IPS-18c (cell line): ENCODE measurements around the gene ERI3.

Source experiments
- H3K4me3 ChIP-seq: 2 replicates; pipeline ENCODE4 v1.7.0; 2013; ENCODE audit warnings: low read depth, mild to moderate bottlenecking, low read length, moderate library complexity; ENCODE audit not compliant: insufficient read depth
- H3K9me3 ChIP-seq: one replicate; pipeline ENCODE4 v1.6.1; 2013; ENCODE audit warnings: mild to moderate bottlenecking, low read length, moderate library complexity; ENCODE audit not compliant: control insufficient read depth, insufficient read depth

ERI3 gene

GRCh38 chr1:44238660-44239059 lies 116.4 kb downstream of the ERI3 start:
- H3K9me3 ChIP-seq: no peaks in the 10 kb centered on the region
- no peak overlapping the region for H3K4me3 ChIP-seq

GRCh38 chr1:44237721-44238457 lies 117.2 kb downstream of the ERI3 start:
- peak overlapping the region; percentile 2 for H3K4me3 ChIP-seq
- H3K9me3 ChIP-seq: no peaks in the 10 kb centered on the region

DNA sequence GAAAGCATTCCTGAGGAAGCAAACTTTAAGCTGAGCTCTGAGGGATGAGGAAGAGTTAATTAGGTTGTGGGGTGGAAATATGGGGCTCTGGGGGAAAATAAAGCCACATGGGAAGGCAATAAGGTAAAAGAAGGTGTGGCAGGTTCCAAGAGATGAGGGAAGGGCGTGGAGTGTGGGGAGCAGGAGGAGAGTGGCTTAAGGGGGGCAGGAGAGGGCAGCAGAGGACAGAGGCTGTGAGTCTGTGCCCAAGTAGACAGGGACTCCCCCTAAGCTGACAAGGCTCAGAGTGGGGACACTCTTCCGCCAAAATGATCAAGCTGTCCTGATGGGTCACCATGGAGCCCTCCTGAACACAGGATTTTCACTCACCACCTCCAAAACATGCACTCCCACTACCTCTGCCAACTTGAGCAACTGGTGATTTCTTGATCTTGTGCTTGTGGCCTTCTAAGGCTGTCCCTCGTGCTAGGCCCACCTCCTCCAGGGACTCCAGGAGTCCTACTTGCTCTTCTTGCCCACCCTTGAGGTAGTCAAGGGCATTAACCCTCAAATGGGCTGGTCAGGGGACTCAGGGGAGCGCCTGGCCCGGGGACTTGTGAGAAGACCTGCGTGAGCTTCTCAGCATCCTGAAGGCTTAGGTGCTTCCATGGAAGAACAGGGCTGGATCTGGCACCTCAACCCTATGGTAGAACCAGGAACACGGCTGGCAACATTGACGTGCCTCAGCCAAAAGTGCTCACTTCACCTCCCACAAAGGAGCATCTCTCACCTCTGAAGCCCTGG lies 118.4 kb downstream of the ERI3 start:
- Histone ChIP-seq H3K9me3 (no peaks in the 10 kb centered on the region), H3K4me3 (no peak overlapping the region)

GRCh38 chr1:44235808-44236207 lies 119.2 kb downstream of the ERI3 start:
- Histone ChIP-seq H3K9me3 (no peaks in the 10 kb centered on the region), H3K4me3 (no peak overlapping the region)

DNA sequence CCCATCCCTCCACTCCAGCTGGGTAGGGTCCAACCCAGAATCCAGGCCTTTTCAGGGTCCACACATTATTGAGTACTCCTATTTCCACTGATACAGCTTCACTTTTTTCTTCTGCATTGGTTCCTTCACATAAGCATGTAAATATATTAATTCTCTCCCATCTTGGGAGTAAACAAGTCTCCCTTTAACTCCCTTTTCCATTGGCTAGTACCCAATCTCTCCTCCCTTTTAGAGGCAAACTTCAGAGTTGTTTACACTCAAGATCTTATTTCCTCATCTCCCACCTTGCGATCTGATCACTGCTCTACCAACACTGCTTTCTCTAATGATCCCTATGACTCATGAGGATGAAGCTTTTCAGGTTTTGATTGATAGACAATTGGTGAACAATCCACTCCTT lies 121.5 kb downstream of the ERI3 start:
- no peaks in the 10 kb centered on the region for H3K9me3 ChIP-seq
- H3K4me3 ChIP-seq: no peak overlapping the region

- H3K9me3 ChIP-seq: peaks cover 2% of the 10 kb centered on the region
- no peak overlapping the region for H3K4me3 ChIP-seq
These were observed 124.3 kb downstream of the ERI3 start for GRCh38 chr1:44230796-44231195.

- Histone ChIP-seq H3K9me3 (peaks cover 2% of the 10 kb centered on the region), H3K4me3 (no peak overlapping the region)
These were observed 125.5 kb downstream of the ERI3 start for GRCh38 chr1:44229435-44230167.

DNA sequence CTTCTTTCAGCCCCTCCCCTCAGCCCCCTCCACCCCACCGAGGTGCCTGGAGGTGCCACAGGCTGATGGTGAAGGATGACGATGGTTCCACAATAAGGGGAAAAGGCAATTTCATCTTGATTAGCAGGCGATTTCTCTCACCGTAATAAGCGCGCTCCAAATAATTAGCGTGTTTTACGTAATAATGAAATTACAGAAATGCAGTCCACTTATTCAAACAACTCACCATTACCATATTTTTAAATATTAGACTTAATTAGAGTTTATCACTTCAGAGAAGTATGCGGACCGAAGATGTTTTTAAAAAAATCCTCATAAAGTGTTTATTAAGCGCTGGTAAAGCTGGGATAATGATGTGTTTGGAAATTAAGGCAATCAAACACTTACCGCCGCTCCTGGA lies 126.8 kb downstream of the ERI3 start:
- peaks cover 2% of the 10 kb centered on the region for H3K9me3 ChIP-seq
- no peak overlapping the region for H3K4me3 ChIP-seq

DNA sequence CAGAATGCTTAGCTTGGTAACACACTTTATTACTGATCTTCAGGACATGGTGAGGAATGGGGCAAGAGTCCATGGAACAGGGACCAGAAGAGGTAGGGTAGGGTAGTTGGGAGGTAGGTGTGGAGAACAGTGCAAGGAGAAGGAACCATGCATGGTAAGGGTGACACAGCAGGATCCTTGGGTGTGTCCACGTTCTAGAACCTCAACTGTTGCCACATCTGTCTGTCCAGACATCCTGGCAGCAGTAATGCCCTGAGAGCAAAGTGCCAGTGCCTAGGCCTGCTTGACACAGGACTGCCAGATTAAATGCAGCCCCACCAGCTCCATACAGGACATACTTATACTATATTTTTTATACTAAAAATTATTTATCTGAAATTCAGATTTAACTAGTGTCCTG lies 127.8 kb downstream of the ERI3 start:
- Histone ChIP-seq H3K4me3 (no peak overlapping the region), H3K9me3 (peaks cover 2% of the 10 kb centered on the region)

DNA sequence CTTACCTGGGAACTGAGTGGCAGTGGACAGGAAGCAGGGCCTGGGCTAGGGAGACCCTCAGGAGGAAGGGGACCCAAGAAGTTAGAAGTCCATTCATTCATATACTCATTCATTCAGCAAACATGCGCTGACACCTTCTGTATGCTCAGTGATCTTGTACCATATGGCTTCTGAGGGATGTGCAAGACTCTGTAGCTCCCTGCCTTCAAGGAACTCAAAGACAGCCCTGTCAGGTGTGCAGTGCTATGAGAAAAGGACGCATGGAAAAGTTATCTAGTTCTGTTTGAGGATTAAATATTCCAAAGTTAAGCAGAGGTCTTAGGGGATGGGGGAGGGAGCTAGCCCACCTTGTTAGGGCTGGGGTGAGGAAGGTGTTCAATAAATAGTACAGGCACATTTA lies 129.3 kb downstream of the ERI3 start:
- H3K9me3 ChIP-seq: peaks cover 2% of the 10 kb centered on the region
- no peak overlapping the region for H3K4me3 ChIP-seq

DNA sequence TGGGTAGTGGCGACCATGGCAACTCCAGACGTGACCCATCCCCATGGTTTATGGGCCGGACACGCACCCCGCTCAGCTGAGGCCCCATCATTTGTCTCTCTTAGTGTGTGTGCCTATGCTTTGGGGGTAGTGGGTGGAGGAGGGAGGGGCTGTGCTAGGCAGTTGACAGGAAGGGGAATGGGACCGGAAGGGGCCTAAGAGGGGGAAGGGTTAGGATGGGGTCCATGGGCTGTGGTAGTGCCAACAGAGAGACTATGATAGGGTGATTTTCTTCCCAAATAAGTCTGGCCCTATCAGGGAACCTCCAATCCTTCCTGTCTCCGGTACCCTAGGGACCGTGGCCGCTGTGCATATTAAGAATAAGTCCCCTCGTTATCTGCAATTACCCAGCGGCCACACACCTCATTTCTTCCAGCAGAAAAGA lies 131.9 kb downstream of the ERI3 start:
- no peak overlapping the region for H3K4me3 ChIP-seq
- H3K9me3 ChIP-seq: no peaks in the 10 kb centered on the region

- no peaks in the 10 kb centered on the region for H3K9me3 ChIP-seq
- H3K4me3 ChIP-seq: no peak overlapping the region
These were observed 132.5 kb downstream of the ERI3 start for GRCh38 chr1:44222397-44223186.

DNA sequence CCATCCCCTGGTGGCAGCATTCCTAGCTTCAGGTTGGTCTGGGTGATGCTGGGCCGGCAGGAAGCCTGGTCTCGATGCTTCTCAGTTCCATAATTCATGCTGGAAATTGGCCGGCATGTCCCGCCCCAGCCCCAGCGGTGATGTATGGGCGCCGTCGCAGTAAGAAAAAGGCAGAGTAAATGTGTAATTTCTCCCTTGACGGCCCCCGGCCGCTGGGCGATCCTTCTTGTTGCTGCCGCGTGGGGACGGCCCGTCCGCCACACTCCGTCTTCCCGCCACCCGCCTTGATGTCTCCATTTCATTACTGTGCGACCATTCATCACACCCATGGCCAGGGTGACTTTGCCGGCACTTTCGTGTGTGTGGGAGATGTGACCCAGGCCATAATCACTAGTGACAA lies 133.3 kb downstream of the ERI3 start:
- no peaks in the 10 kb centered on the region for H3K9me3 ChIP-seq
- H3K4me3 ChIP-seq: no peak overlapping the region

DNA sequence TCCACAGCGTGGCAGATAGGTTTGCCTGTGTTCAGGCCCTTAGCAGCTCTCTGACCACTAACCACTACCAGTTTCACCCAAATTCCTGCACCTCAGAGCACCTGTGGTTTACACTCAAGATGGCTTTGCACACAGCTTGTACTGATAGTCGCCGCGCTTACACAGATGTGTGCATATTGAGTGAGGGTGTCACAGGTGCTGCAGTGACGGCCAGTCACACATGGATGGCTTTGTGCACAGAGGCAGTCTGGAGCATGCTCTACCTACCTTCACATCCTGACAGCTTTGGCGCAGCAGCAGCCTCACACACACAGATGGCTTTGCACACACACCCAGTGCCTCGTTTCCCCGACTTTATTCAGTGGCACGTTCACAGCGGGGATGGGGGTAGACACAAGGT lies 134.3 kb downstream of the ERI3 start:
- H3K4me3 ChIP-seq: no peak overlapping the region

GRCh38 chr1:44220001-44220751 lies 134.9 kb downstream of the ERI3 start:
- Histone ChIP-seq H3K4me3 (no peak overlapping the region), H3K9me3 (no peaks in the 10 kb centered on the region)

More for the DNA sequence above, 134.3 kb downstream of the ERI3 start:
- H3K9me3 ChIP-seq: no peaks in the 10 kb centered on the region

DNA sequence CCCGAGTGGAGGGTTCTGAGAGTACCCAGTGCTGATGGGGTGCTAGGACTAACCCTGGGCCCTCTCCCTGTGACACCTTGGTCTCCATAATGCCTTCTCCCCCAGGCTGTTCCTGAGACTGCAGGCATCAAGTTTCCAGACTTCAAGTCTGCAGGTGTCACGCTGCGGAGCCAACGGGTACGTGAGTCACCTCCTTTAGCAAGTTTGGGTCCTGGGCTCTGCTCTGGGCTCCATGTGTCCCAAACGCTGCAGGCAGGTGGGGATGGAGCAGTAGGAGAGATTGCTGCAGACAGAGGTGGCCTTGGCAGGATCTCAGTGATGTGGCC lies 135.8 kb downstream of the ERI3 start:
- no peak overlapping the region for H3K4me3 ChIP-seq
- no peaks in the 10 kb centered on the region for H3K9me3 ChIP-seq
